Esophagus (tissue), 2 donors: ENCODE measurements around the gene GDF2. TPM values are rescaled to one million over a fixed set of nuclear protein-coding genes. Genes with fewer than 3 reads are reported as not detected.

ENCODE experiments used
- H3K27ac ChIP-seq, 2 donors: one replicate each; pipeline ENCODE4 v1.5.1; 2013; ENCODE audit warnings: low read depth in 2 of 2, mild to moderate bottlenecking in 2 of 2, inconsistent platforms in 1 of 2, low read length in 1 of 2, moderate library complexity in 1 of 2
- H3K27me3 ChIP-seq, 2 donors: one replicate each; pipeline ENCODE4 v1.6.1; 2013; ENCODE audit warnings: low read length in 2 of 2, control low read depth in 1 of 2, mild to moderate bottlenecking in 1 of 2; ENCODE audit not compliant: insufficient read depth in 2 of 2, control insufficient read depth in 1 of 2
- H3K36me3 ChIP-seq, 2 donors: one replicate each; pipeline ENCODE4 v1.6.1; 2013; ENCODE audit warnings: low read length in 1 of 2; ENCODE audit not compliant: control insufficient read depth in 2 of 2, insufficient read depth in 2 of 2
- H3K4me1 ChIP-seq, 2 donors: one replicate each; pipeline ENCODE4 v1.6.1; 2013; ENCODE audit warnings: low read length in 1 of 2; ENCODE audit not compliant: control insufficient read depth in 2 of 2, insufficient read depth in 2 of 2
- H3K4me3 ChIP-seq, 2 donors: one replicate each; pipeline ENCODE4 v1.5.1; 2013; ENCODE audit warnings: low read length in 2 of 2, mild to moderate bottlenecking in 2 of 2, low read depth in 1 of 2, moderate library complexity in 1 of 2
- H3K9me3 ChIP-seq, 2 donors: one replicate each; pipeline ENCODE4 v1.6.1; 2013; ENCODE audit warnings: mild to moderate bottlenecking in 2 of 2, low read depth in 1 of 2, low read length in 1 of 2, moderate library complexity in 1 of 2; ENCODE audit not compliant: control insufficient read depth in 2 of 2, insufficient read depth in 1 of 2
- WGBS, 2 donors: extraction: QIAGEN DNeasy Blood & Tissue Kit; methylation state at CpG; one replicate each; pipeline ENCODE4 v1.1.7; 2013; 5-methylcytosine and 5-hydroxymethylcytosine counted together
- polyA plus RNA-seq, 2 donors: library from polyadenylated mRNA; stranded (reverse); fragments of 200-250 nt; gene quantifications; one replicate each; pipeline ENCODE4 v1.2.3, GENCODE V29; 2013
- donor health status: healthy with polysubstance abuse.
- donor health status: Bipolar disorder and iron deficiency.

GDF2 gene
- polyA plus RNA-seq, 2 donors: not detected

DNA sequence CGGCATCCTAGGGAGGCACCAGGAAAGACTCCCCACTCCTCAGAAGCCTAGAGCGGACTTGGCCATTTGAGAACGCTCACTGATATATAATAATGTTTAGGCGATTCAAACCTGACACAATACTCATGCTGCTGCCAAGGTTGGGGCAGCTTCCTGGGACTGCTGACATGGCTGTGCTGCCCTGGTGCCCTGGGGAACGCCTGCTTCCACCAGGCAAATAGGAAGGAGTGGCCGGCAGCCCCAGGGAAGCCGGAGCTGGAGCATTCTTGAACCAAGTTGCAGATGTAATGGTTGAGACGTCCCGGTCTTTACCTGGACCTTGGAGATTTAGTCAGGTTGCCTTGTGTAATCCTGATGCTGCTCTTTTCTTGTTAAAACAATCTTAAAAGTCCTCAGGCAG is 13.5 kb upstream of the GDF2 start:
- Histone ChIP-seq H3K9me3 (no peaks in the 10 kb centered on the region), H3K4me3 (no peak overlapping the region), H3K4me1 (no peaks in the 10 kb centered on the region), H3K36me3 (no peaks in the 10 kb centered on the region), H3K27me3 (no peaks in the 10 kb centered on the region), H3K27ac (no peak overlapping the region)
- WGBS, 2 donors: 72 to 80% methylated on average over 9 of the region's 9 CpGs

DNA sequence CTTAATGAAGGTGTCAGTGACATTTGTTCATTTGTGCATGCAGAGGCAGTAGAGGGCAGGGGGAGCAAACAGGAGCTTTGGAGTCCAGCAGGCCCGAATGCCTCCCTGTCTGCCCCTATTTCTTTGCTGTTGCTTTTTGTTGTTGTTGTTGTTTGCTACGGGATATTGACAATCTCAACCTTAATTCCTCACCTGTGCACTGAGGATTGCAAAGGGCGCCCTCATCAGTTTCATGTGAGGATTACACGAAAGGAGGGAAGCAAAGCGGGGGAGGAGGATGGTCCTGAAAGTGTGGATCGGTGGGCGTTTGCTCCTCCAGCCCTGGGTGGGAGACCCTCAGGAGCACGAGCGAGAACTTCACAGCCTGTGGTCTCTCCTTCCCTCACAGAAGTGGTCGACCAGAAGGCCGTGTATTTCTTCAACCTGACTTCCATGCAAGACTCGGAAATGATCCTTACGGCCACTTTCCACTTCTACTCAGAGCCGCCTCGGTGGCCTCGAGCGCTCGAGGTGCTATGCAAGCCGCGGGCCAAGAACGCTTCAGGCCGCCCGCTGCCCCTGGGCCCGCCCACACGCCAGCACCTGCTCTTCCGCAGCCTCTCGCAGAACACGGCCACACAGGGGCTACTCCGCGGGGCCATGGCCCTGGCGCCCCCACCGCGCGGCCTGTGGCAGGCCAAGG is 12.7 kb upstream of the GDF2 start:
- H3K4me1 ChIP-seq: no peaks in the 10 kb centered on the region
- H3K4me3 ChIP-seq: no peak overlapping the region
- no peaks in the 10 kb centered on the region for H3K36me3 ChIP-seq
- H3K27me3 ChIP-seq: no peaks in the 10 kb centered on the region
- WGBS, 2 donors: 89% methylated on average over 34 of the region's 34 CpGs
- no peaks in the 10 kb centered on the region for H3K9me3 ChIP-seq
- H3K27ac ChIP-seq: no peak overlapping the region

DNA sequence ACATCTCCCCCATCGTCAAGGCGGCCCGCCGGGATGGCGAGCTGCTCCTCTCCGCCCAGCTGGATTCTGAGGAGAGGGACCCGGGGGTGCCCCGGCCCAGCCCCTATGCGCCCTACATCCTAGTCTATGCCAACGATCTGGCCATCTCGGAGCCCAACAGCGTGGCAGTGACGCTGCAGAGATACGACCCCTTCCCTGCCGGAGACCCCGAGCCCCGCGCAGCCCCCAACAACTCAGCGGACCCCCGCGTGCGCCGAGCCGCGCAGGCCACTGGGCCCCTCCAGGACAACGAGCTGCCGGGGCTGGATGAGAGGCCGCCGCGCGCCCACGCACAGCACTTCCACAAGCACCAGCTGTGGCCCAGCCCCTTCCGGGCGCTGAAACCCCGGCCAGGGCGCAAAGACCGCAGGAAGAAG is 12.2 kb upstream of the GDF2 start:
- H3K4me1 ChIP-seq: no peaks in the 10 kb centered on the region
- no peaks in the 10 kb centered on the region for H3K9me3 ChIP-seq
- no peak overlapping the region for H3K4me3 ChIP-seq
- 97 to 98% methylated on average over 31 to 37 of the region's 37 CpGs for WGBS, 2 donors
- no peak overlapping the region for H3K27ac ChIP-seq
- no peaks in the 10 kb centered on the region for H3K27me3 ChIP-seq
- no peaks in the 10 kb centered on the region for H3K36me3 ChIP-seq

DNA sequence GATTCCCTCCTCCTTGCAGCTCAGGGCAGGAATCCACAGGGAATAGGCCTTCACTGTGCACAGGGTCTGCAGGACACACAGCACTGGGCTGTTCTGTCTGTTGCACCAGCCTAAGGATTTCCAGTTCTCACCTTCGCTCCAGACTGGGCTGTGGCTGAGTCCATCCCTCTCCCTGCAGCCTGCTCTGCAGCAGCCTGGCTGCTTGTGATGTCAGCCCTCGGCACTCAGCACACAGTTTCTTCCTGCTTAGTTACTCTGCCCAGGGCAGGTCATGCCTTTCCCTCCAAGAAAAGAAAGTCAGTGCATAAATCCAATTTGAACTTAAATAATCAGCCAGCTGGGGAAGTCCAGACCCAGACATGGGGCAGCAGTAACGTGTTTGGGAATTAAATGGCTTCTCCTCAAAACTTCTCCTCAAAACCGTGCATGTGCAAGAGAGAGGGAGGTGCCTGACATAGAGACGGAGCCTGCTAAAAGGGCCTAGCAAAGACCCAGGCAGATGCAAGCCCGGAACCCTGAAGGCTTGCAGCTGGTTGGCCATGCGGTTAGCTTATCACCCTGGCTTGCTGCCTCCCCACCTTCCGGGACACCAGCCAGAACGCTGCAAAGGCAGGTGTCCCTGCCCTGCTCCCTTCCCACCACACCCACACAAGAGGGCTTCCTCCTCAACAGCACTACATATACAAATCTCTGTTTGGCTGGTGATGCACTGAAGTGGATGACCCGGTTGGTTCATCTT is 10.9 kb upstream of the GDF2 start:
- Histone ChIP-seq H3K27ac (no peak overlapping the region), H3K36me3 (no peaks in the 10 kb centered on the region), H3K4me3 (no peak overlapping the region), H3K4me1 (no peaks in the 10 kb centered on the region), H3K27me3 (no peaks in the 10 kb centered on the region), H3K9me3 (no peaks in the 10 kb centered on the region)
- 20 to 31% methylated on average over 10 of the region's 10 CpGs for WGBS, 2 donors

DNA sequence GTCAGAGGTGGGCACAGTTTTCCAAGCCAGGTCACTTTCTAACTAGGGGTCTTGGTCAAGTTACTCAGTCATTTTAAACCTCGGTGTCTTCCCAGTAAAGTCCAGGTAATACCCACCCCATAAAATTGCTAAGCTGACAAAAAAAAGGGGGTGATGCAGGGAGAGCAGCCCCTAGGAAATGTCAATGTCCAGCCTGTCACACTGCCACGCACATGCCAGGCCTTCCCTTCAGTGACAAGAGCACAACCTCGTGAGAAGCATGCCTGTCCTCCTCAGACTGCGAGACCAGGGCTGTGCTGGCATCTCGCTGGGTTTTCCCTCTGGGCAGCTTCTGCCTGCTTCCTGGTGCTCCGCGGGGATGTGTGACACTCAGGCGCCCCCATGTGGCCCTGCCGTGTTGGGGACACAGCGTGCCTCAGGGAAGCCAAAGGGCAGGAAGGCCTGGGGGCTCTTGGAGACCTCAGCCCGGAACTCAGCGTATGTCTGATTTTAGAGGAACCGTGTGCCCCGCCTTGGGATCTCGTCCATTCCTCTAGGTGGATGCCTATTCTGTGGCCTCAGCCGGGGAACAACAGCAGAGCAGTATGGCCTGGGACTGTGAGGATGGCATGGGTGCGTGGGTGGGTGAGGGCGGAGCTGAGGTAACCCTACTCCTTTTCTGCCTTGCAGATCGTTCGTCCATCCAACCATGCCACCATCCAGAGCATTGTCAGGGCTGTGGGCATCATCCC is 10.2 kb upstream of the GDF2 start:
- Histone ChIP-seq H3K36me3 (no peaks in the 10 kb centered on the region), H3K27ac (no peak overlapping the region), H3K9me3 (no peaks in the 10 kb centered on the region), H3K27me3 (no peaks in the 10 kb centered on the region), H3K4me3 (no peak overlapping the region), H3K4me1 (no peaks in the 10 kb centered on the region)
- 18 to 24% methylated on average over 20 of the region's 20 CpGs for WGBS, 2 donors

DNA sequence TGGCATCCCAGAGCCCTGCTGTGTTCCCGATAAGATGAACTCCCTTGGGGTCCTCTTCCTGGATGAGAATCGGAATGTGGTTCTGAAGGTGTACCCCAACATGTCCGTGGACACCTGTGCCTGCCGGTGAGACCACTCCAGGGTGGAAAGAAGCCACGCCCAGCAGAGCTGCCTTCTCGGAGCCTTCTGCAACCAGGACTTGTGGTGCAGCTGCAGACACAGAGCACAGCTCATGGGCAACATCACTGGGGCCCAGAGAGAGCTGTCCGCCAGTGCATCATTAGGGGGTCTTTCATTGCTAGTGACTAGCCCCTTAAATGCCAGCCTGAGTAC is 9.6 kb upstream of the GDF2 start:
- H3K27ac ChIP-seq: no peak overlapping the region
- no peaks in the 10 kb centered on the region for H3K27me3 ChIP-seq
- no peaks in the 10 kb centered on the region for H3K9me3 ChIP-seq
- no peak overlapping the region for H3K4me3 ChIP-seq
- WGBS, 2 donors: 85 to 87% methylated on average over 7 of the region's 7 CpGs
- no peaks in the 10 kb centered on the region for H3K36me3 ChIP-seq
- no peaks in the 10 kb centered on the region for H3K4me1 ChIP-seq

DNA sequence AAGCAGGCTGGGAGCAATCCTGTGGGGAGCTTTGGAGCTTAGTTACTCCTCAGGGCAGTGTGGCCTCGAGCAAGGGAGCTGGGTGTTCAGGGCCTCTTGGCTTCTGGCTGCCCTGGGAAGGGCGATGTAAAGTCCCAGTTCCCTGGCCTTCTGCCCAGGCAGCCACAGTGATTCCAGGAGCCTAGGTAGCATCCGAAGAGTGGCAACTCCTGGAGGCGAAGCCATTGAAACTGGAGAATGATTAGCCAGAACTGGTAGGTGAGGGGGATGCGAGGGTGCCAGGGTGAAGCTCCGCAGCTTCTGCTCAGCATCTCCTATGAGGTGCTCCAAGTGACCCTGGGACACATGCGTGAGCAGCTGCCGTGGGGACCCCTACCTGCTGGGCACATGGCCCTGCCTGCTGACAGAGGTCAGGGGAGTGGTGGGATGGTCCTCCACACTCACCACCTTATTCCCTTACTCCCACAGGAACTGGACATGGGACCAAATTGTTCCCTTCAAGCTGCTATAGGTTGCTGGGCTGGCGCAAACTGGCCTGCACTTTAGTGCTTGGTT is 7.8 kb upstream of the GDF2 start:
- H3K9me3 ChIP-seq: no peaks in the 10 kb centered on the region
- no peaks in the 10 kb centered on the region for H3K36me3 ChIP-seq
- no peak overlapping the region for H3K27ac ChIP-seq
- no peaks in the 10 kb centered on the region for H3K27me3 ChIP-seq
- no peak overlapping the region for H3K4me3 ChIP-seq
- 74 to 90% methylated on average over 9 of the region's 9 CpGs for WGBS, 2 donors
- no peaks in the 10 kb centered on the region for H3K4me1 ChIP-seq

DNA sequence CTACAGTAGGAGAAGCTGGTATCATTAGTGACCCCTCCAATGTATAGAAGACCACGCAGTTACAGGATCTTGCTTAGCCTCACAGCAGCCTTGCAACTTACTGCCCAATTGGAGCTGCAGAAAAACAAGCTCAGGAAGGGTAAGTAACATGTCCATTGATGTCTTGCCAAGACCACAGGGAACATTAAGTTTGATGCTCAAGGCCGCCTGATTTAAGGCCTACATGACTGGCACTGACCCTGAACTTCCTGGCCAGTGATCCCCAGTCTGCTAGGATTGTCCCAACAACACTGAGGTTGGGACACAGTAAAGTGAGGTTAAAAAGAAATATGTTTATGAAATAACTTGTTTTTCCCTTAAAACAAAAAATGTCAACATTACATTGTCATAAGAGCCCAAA is 6.8 kb upstream of the GDF2 start:
- 77 to 88% methylated on average over 2 of the region's 2 CpGs for WGBS, 2 donors
- H3K9me3 ChIP-seq: no peaks in the 10 kb centered on the region

DNA sequence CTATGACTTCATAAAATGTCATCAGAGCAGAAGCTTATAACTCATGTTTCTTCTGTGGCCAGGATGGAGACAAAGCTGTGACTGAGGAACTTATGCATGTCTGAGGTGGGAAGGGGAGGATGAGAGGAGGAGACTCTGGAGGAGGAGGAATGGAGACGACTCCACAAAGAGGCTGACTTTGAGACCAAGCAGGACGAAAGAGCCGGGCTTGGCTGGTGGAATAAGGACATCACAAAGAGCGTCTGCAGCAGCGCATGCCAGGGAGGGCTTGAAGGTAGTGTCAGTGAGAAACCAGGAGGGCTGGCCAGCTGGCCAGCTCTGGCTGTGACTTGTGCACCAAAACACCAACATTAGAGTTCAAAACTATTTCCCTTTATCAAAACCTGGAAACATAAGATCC is 6.1 kb upstream of the GDF2 start:
- no peaks in the 10 kb centered on the region for H3K27me3 ChIP-seq

More for the DNA sequence above, 6.8 kb upstream of the GDF2 start:
- Histone ChIP-seq H3K36me3 (no peaks in the 10 kb centered on the region), H3K27me3 (no peaks in the 10 kb centered on the region), H3K4me1 (no peaks in the 10 kb centered on the region), H3K27ac (no peak overlapping the region), H3K4me3 (no peak overlapping the region)

More for the DNA sequence above, 6.1 kb upstream of the GDF2 start:
- no peaks in the 10 kb centered on the region for H3K36me3 ChIP-seq
- WGBS, 2 donors: 92% methylated on average over 5 of the region's 5 CpGs
- no peak overlapping the region for H3K4me3 ChIP-seq
- H3K4me1 ChIP-seq: no peaks in the 10 kb centered on the region
- no peak overlapping the region for H3K27ac ChIP-seq
- no peaks in the 10 kb centered on the region for H3K9me3 ChIP-seq
